Body of pancreas (tissue), 4 donors: ENCODE data around the gene SLC12A3.

Experiments
- CTCF ChIP-seq, 7 experiments: fragments of 450-650 bp in 4 of 7; fragments of 200-600 bp in 3 of 7; sonication (generic) in 3 of 7; IDR thresholded peaks; one replicate each; pipeline ENCODE4 v1.5.1; 2016 to 2019; ENCODE audit warnings: antibody characterized with exemption in 7 of 7
- POLR2A ChIP-seq, 3 donors: fragments of 450-650 bp; IDR thresholded peaks; one replicate each; pipeline ENCODE4 v1.6.1; 2016; ENCODE audit warnings: antibody characterized with exemption in 3 of 3, mild to moderate bottlenecking in 2 of 3

- TF ChIP-seq CTCF (IDR thresholded peaks at IDR 0.05) (no peak), POLR2A (IDR thresholded peaks at IDR 0.05) (no peak)
Measured at GRCh38 chr16:56912746-56913708, 48.0 kb downstream of the SLC12A3 start.
